K562 (cell line): Measurements from ENCODE around the gene LEPROT. TPM values are rescaled to one million over a fixed set of nuclear protein-coding genes. Genes with fewer than 3 reads are reported as not detected.

Experiments used
- ATF1 ChIP-seq, 2 experiments: fragments of 450-650 bp in 1 of 2; IDR thresholded peaks; 2 replicates each; pipeline ENCODE4 v1.6.1; 2016; ENCODE audit warnings: missing compliant biosample characterization in 1 of 2, missing genetic modification characterization in 1 of 2
- BCOR ChIP-seq: fragments of 450-650 bp; IDR thresholded peaks from 2 replicates; pipeline ENCODE4 v1.6.1; 2016
- BRD4 ChIP-seq: fragments of 200-600 bp; sonication (generic); IDR thresholded peaks from 2 replicates; pipeline ENCODE4 v1.6.1; 2017; ENCODE audit warnings: inconsistent platforms
- CC2D1A ChIP-seq: fragments of 450-650 bp; IDR thresholded peaks from 2 replicates; pipeline ENCODE4 v1.6.1; 2017; ENCODE audit warnings: mild to moderate bottlenecking
- ERF ChIP-seq: fragments of 450-650 bp; formaldehyde crosslinking; IDR thresholded peaks from 2 replicates; pipeline ENCODE4 v1.4.0; 2020; ENCODE audit warnings: mild to moderate bottlenecking, mixed read lengths
- ESRRB ChIP-seq: fragments of 250-450 bp; sonication (Bioruptor Pico); IDR thresholded peaks from 2 replicates; pipeline ENCODE4 v1.5.0; 2020; ENCODE audit warnings: mild to moderate bottlenecking, moderate library complexity, borderline replicate concordance
- FIP1L1 ChIP-seq: fragments of 200-400 bp; formaldehyde crosslinking; IDR thresholded peaks from 2 replicates; pipeline ENCODE4 v1.6.1; 2018; ENCODE audit warnings: mild to moderate bottlenecking, low read depth, low read length; ENCODE audit not compliant: poor library complexity, severe bottlenecking
- FOXP4 ChIP-seq: sonication (generic); formaldehyde crosslinking; IDR thresholded peaks from 2 replicates; pipeline ENCODE4 v1.8.0; 2022; ENCODE audit warnings: mild to moderate bottlenecking, missing genetic modification reagents, borderline replicate concordance
- HMG20B ChIP-seq: fragments of 250-450 bp; sonication (Bioruptor Pico); IDR thresholded peaks from 2 replicates; pipeline ENCODE4 v1.5.0; 2021; ENCODE audit warnings: mild to moderate bottlenecking
- HNRNPH1 ChIP-seq: fragments of 200-400 bp; formaldehyde crosslinking; optimal IDR thresholded peaks from 2 replicates; pipeline ENCODE3; 2017; ENCODE audit warnings: low read depth, mild to moderate bottlenecking, low read length, moderate library complexity
- NCOA6 ChIP-seq: fragments of 450-650 bp; IDR thresholded peaks from 2 replicates; pipeline ENCODE4 v1.6.1; 2017; ENCODE audit warnings: mild to moderate bottlenecking
- PKNOX1 ChIP-seq: fragments of 450-650 bp; IDR thresholded peaks from 2 replicates; pipeline ENCODE4 v1.6.1; 2016
- PML ChIP-seq: IDR thresholded peaks from 2 replicates; pipeline ENCODE4 v1.6.1; 2012; ENCODE audit warnings: low read length, inconsistent platforms
- RFX5 ChIP-seq: IDR thresholded peaks from 2 replicates; pipeline ENCODE4 v1.6.1; 2011; ENCODE audit warnings: low read depth, mild to moderate bottlenecking, improper control_type of control experiment, low read length
- RNF2 ChIP-seq: sonication (generic); IDR thresholded peaks from 2 replicates; pipeline ENCODE4 v1.6.1; 2016
- SOX6 ChIP-seq: fragments of 450-650 bp; IDR thresholded peaks from 2 replicates; pipeline ENCODE4 v1.6.1; 2014; ENCODE audit warnings: mild to moderate bottlenecking
- STAG1 ChIP-seq: sonication (generic); formaldehyde crosslinking; IDR thresholded peaks from 2 replicates; pipeline ENCODE4 v1.5.0; 2020; ENCODE audit warnings: missing genetic modification reagents, borderline replicate concordance
- TAL1 ChIP-seq: fragments of 450-650 bp; IDR thresholded peaks from 2 replicates; pipeline ENCODE4 v1.6.1; 2016; ENCODE audit warnings: mild to moderate bottlenecking
- TSC22D4 ChIP-seq: fragments of 450-650 bp; IDR thresholded peaks from 2 replicates; pipeline ENCODE4 v1.6.1; 2016; ENCODE audit warnings: missing genetic modification characterization, missing biosample characterization, control low read depth
- ZC3H4 ChIP-seq: sonication (generic); formaldehyde crosslinking; IDR thresholded peaks from 2 replicates; pipeline ENCODE4 v1.9.0; 2021; ENCODE audit warnings: missing genetic modification reagents, borderline replicate concordance
- ZNF175 ChIP-seq: fragments of 200-800 bp; sonication (Bioruptor generic); IDR thresholded peaks from 2 replicates; pipeline ENCODE4 v1.6.1; 2016; ENCODE audit warnings: low read depth, mild to moderate bottlenecking, missing genetic modification characterization, missing compliant biosample characterization
- ZSCAN29 ChIP-seq: fragments of 450-650 bp; IDR thresholded peaks from 2 replicates; pipeline ENCODE4 v1.6.1; 2017
- ZZZ3 ChIP-seq: fragments of 450-650 bp; IDR thresholded peaks from 2 replicates; pipeline ENCODE4 v1.6.1; 2016; ENCODE audit warnings: antibody characterized with exemption, mild to moderate bottlenecking, moderate library complexity
- polyA plus RNA-seq, 8 experiments: library from polyadenylated mRNA; depleted of rRNA in 4 of 8; stranded (reverse) in 5 of 8; unstranded in 3 of 8; fragments of >200 nt; fragmentation: Nextera tagmentation in 2 of 8; fragmentation: Illumina TruSeq in 1 of 8; extraction: Ambion mirVana in 2 of 8; extraction: Trizol in 1 of 8; gene quantifications; 2 replicates each; pipeline versions ENCODE4 v1.2.1 to v1.2.3, GENCODE V29; 2011 to 2014; ENCODE audit warnings: inconsistent platforms in 1 of 8, missing spikeins in 1 of 8
- total RNA-seq, 7 experiments: library from RNA; depleted of rRNA in 6 of 7; stranded (reverse); fragments of >200 nt in 6 of 7; fragmentation: Illumina TruSeq in 2 of 7; extraction: Trizol in 2 of 7; gene quantifications; 2 replicates each; pipeline versions ENCODE4 v1.2.1 to v1.2.3, GENCODE V29; 2011 to 2021; ENCODE audit warnings: low replicate concordance in 1 of 7
- TF ChIP-seq, protein P1 (sequence below): fragments of 450-650 bp; formaldehyde crosslinking; IDR thresholded peaks from 2 replicates; pipeline ENCODE4 v1.4.0; 2020; ENCODE audit warnings: mild to moderate bottlenecking, moderate library complexity
- TF ChIP-seq, protein P2 (sequence below): fragments of 250-450 bp; sonication (Bioruptor Pico); IDR thresholded peaks from 2 replicates; pipeline ENCODE4 v1.6.1; 2021; ENCODE audit warnings: mild to moderate bottlenecking
- TF ChIP-seq, protein P3 (sequence below), 2 experiments: fragments of 450-650 bp in 1 of 2; sonication (generic) in 1 of 2; formaldehyde crosslinking in 1 of 2; IDR thresholded peaks in 1 of 2; conservative IDR thresholded peaks in 1 of 2; 2 replicates each; pipeline versions ENCODE4 v1.6.1 to v1.8.1; 2016 to 2023; ENCODE audit warnings: mild to moderate bottlenecking in 2 of 2, moderate library complexity in 2 of 2, inconsistent platforms in 1 of 2, missing genetic modification reagents in 1 of 2

The LEPROT gene
- total and polyA plus RNA-seq, 9 of the 15 experiments (the other 6 are each of a cell fraction or from before 2014, with no cell fraction given) = 28.1 to 97.5 (median 45.8) TPM

DNA sequence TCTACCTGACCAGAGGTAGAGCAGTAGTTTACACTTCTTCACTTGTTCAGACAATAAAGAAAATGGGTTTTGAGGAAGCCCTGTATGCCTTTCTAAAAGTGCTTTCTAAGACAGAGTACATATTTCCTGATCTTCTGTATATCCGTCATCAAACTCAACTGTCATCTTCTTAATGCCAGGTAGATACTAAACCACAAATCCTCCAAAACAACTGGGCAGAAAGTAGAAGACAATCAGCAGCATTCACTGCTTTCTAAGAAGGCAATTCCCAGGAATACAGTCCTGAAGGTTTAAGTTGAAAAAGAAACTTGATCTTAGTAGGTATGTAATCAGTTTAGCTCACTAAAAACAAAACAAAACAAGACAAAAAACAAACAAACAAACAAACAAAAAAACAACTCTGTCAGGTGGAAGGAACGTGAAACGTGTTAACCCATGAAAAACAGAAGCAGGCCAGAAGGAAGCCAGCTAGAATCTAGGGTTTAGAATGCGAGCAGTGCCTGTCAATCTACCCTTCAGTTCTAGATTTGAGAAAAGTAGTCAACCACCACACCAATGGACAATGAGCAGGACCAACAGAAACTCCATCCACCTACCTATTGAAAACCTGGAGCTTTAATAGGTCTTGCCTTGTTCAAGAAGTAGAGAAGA is 59.2 kb downstream of the LEPROT start (continued):
- TF ChIP-seq ESRRB (no peak), CC2D1A (no peak), TSC22D4 (no peak), PML (peak; percentile 29; the same call in 1 of the 2 replicates), BCOR (no peak), ZC3H4 (CRISPR knock-in tag) (no peak), PKNOX1 (peak; percentile 92), ZZZ3 (no peak), NCOA6 (no peak), FOXP4 (CRISPR knock-in tag) (no peak), HNRNPH1 (no peak), RNF2 (no peak), ZSCAN29 (no peak), STAG1 (CRISPR knock-in tag) (no peak), SOX6 (no peak), ERF (CRISPR knock-in tag) (no peak), TAL1 (no peak), FIP1L1 (no peak), ATF1 (CRISPR knock-in tag; IDR thresholded peaks at IDR 0.05) (no peak), ATF1 (tag; IDR thresholded peaks at IDR 0.05) (no peak), BRD4 (no peak), HMG20B (no peak), ZNF175 (CRISPR knock-in tag) (no peak), RFX5 (no peak)
- TF ChIP-seq, protein P1, sequence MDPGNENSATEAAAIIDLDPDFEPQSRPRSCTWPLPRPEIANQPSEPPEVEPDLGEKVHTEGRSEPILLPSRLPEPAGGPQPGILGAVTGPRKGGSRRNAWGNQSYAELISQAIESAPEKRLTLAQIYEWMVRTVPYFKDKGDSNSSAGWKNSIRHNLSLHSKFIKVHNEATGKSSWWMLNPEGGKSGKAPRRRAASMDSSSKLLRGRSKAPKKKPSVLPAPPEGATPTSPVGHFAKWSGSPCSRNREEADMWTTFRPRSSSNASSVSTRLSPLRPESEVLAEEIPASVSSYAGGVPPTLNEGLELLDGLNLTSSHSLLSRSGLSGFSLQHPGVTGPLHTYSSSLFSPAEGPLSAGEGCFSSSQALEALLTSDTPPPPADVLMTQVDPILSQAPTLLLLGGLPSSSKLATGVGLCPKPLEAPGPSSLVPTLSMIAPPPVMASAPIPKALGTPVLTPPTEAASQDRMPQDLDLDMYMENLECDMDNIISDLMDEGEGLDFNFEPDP = no peak
- TF ChIP-seq, protein P2, sequence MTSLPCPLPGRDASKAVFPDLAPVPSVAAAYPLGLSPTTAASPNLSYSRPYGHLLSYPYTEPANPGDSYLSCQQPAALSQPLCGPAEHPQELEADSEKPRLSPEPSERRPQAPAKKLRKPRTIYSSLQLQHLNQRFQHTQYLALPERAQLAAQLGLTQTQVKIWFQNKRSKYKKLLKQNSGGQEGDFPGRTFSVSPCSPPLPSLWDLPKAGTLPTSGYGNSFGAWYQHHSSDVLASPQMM (CRISPR knock-in tag) = no peak
- TF ChIP-seq, protein P3, sequence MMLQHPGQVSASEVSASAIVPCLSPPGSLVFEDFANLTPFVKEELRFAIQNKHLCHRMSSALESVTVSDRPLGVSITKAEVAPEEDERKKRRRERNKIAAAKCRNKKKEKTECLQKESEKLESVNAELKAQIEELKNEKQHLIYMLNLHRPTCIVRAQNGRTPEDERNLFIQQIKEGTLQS (IDR thresholded peaks at IDR 0.05) = no peak
- TF ChIP-seq, protein P3 (CRISPR knock-in tag; conservative IDR thresholded peaks at IDR 0.05) = no peak
